H1 (cell line): Measurements from ENCODE around the gene HEATR9. TPM values are rescaled to one million over a fixed set of nuclear protein-coding genes. Genes with fewer than 3 reads are reported as not detected.

Source experiments
- CTCF ChIA-PET: fragments of 300-600 bp; sonication (Branson Sonifier 250); formaldehyde crosslinking; loops from one replicate; lab custom pipeline; 2021; ENCODE audit not compliant: partially characterized antibody; lab: Charles Lee
- POLR2A ChIA-PET: fragments of 300-600 bp; sonication (Branson Sonifier 250); formaldehyde crosslinking; loops from one replicate; lab custom pipeline; 2021; ENCODE audit warnings: inconsistent platforms; ENCODE audit not compliant: partially characterized antibody; lab: Charles Lee
- DNase-seq, 2 experiments: peaks; one replicate each; pipeline versions ENCODE4 v3.0.0 to v3.0.0-alpha.2; 2010 to 2022; ENCODE audit warnings: low spot score in 2 of 2, low read depth in 1 of 2, mixed read lengths in 1 of 2
- FAIRE-seq: peaks from 2 replicates; lab custom pipeline; 2011; peaks lifted over from hg19 to GRCh38; lab: Jason Lieb, UNC
- H2AFZ ChIP-seq: 2 replicates; pipeline ENCODE4 v1.8.1; 2012; ENCODE audit warnings: low read length, inconsistent platforms
- H2AK5ac ChIP-seq: 2 replicates; pipeline ENCODE4 v1.6.1; 2013; ENCODE audit warnings: low read depth, low read length
- H2BK120ac ChIP-seq: replicated peaks from 2 replicates; pipeline ENCODE3; 2013; ENCODE audit warnings: low read depth, low read length, inconsistent platforms
- H2BK12ac ChIP-seq: 2 replicates; pipeline ENCODE4 v1.6.1; 2013; ENCODE audit warnings: low read depth, low read length
- H2BK15ac ChIP-seq: 2 replicates; pipeline ENCODE4 v1.6.1; 2013; ENCODE audit warnings: low read length
- H2BK20ac ChIP-seq: 2 replicates; pipeline ENCODE4 v1.6.1; 2013; ENCODE audit warnings: low read length
- H2BK5ac ChIP-seq: 2 replicates; pipeline ENCODE4 v1.6.1; 2013; ENCODE audit warnings: low read depth, low read length
- H3K14ac ChIP-seq: 2 replicates; pipeline ENCODE4 v1.6.1; 2013; ENCODE audit warnings: inconsistent platforms; ENCODE audit not compliant: insufficient read length
- H3K18ac ChIP-seq: 2 replicates; pipeline ENCODE4 v1.6.1; 2013; ENCODE audit warnings: low read length; ENCODE audit errors: extremely low read depth
- H3K23ac ChIP-seq: 2 replicates; pipeline ENCODE4 v1.6.1; 2013; ENCODE audit warnings: inconsistent platforms; ENCODE audit not compliant: insufficient read length
- H3K23me2 ChIP-seq: 2 replicates; pipeline ENCODE4 v1.6.1; 2013; ENCODE audit warnings: low read depth, low read length
- H3K27ac ChIP-seq: 2 replicates; pipeline ENCODE4 v1.6.1; 2011; ENCODE audit warnings: low read depth, low read length, inconsistent platforms
- H3K27me3 ChIP-seq, 4 experiments: replicated peaks in 1 of 4; 1 replicate in 1 of 4; 2 replicates in 3 of 4; pipeline versions ENCODE4 v1.6.1 to v1.8.1; 2011 to 2013; ENCODE audit warnings: low read length in 3 of 4, mild to moderate bottlenecking in 3 of 4, inconsistent platforms in 2 of 4, mixed read lengths in 2 of 4, moderate library complexity in 1 of 4; ENCODE audit not compliant: control insufficient read depth in 3 of 4, insufficient read depth in 3 of 4; ENCODE audit errors: extremely low read depth in 1 of 4
- H3K36me3 ChIP-seq, 4 experiments: 2 replicates each; pipeline versions ENCODE4 v1.6.1 to v1.8.1; 2011 to 2013; ENCODE audit warnings: mild to moderate bottlenecking in 4 of 4, low read length in 3 of 4, moderate library complexity in 2 of 4, control low read depth in 1 of 4, inconsistent platforms in 1 of 4; ENCODE audit not compliant: insufficient read depth in 4 of 4, control insufficient read depth in 2 of 4
- H3K4ac ChIP-seq: replicated peaks from 2 replicates; pipeline ENCODE3; 2013; ENCODE audit warnings: low read length, low read depth, mixed read lengths, inconsistent platforms; ENCODE audit not compliant: insufficient read length
- H3K4me1 ChIP-seq, 4 experiments: replicated peaks in 1 of 4; 1 replicate in 1 of 4; 2 replicates in 3 of 4; pipeline versions ENCODE4 v1.6.1 to v1.8.1; 2011 to 2013; ENCODE audit warnings: low read length in 3 of 4, inconsistent platforms in 2 of 4, mixed read lengths in 1 of 4; ENCODE audit not compliant: insufficient read depth in 4 of 4, control insufficient read depth in 3 of 4
- H3K4me2 ChIP-seq, 2 experiments: 2 replicates each; pipeline versions ENCODE4 v1.6.1 to v1.8.1; 2011 to 2013; ENCODE audit warnings: low read depth in 2 of 2, low read length in 2 of 2, control low read depth in 1 of 2, inconsistent platforms in 1 of 2, mild to moderate bottlenecking in 1 of 2; ENCODE audit not compliant: insufficient read depth in 1 of 2
- H3K4me3 ChIP-seq, 4 experiments: fragments of 200-600, 300-600 bp in 1 of 4; sonication (generic), shearing (Covaris generic), sonication (Bioruptor Twin) in 1 of 4; 2 replicates each; pipeline versions ENCODE4 v1.5.1 to v1.8.1; 2011 to 2016; ENCODE audit warnings: low read length in 4 of 4, low read depth in 3 of 4, control low read depth in 2 of 4, inconsistent platforms in 2 of 4, mild to moderate bottlenecking in 2 of 4, mixed read lengths in 1 of 4, moderate library complexity in 1 of 4; ENCODE audit not compliant: insufficient read depth in 2 of 4; ENCODE audit errors: extremely low read depth in 1 of 4
- H3K56ac ChIP-seq: replicated peaks from 2 replicates; pipeline ENCODE3; 2013; ENCODE audit warnings: low read depth, mild to moderate bottlenecking, mixed read lengths, low read length, inconsistent platforms; ENCODE audit not compliant: insufficient read length
- H3K79me1 ChIP-seq: 2 replicates; pipeline ENCODE4 v1.6.1; 2013; ENCODE audit warnings: low read depth, low read length, control low read depth
- H3K79me2 ChIP-seq, 2 experiments: 2 replicates each; pipeline versions ENCODE4 v1.6.1 to v1.8.1; 2012 to 2013; ENCODE audit warnings: low read length in 2 of 2, mild to moderate bottlenecking in 2 of 2, inconsistent platforms in 1 of 2; ENCODE audit not compliant: insufficient read depth in 2 of 2, control insufficient read depth in 1 of 2
- H3K9ac ChIP-seq, 4 experiments: replicated peaks in 1 of 4; 1 replicate in 1 of 4; 2 replicates in 3 of 4; pipeline versions ENCODE4 v1.6.1 to v1.8.1; 2011 to 2013; ENCODE audit warnings: low read depth in 3 of 4, low read length in 3 of 4, control low read depth in 2 of 4, mild to moderate bottlenecking in 2 of 4, moderate library complexity in 2 of 4, inconsistent platforms in 1 of 4; ENCODE audit errors: extremely low read depth in 1 of 4
- H3K9me3 ChIP-seq, 2 experiments: 2 replicates each; pipeline versions ENCODE4 v1.6.1 to v1.8.1; 2012 to 2013; ENCODE audit warnings: mild to moderate bottlenecking in 2 of 2, moderate library complexity in 2 of 2, control low read depth in 1 of 2, inconsistent platforms in 1 of 2, low read depth in 1 of 2, low read length in 1 of 2, mixed read lengths in 1 of 2; ENCODE audit not compliant: insufficient read depth in 2 of 2
- H4K20me1 ChIP-seq, 2 experiments: replicated peaks in 1 of 2; 2 replicates each; pipeline versions ENCODE3 to v1.8.1; 2011 to 2013; ENCODE audit warnings: inconsistent platforms in 2 of 2, low read length in 2 of 2, mild to moderate bottlenecking in 1 of 2; ENCODE audit not compliant: insufficient read depth in 2 of 2, control insufficient read depth in 1 of 2
- H4K5ac ChIP-seq: 2 replicates; pipeline ENCODE4 v1.6.1; 2013; ENCODE audit warnings: low read length, low read depth, mixed read lengths, inconsistent platforms; ENCODE audit not compliant: insufficient read length
- H4K8ac ChIP-seq: 2 replicates; pipeline ENCODE4 v1.8.0; 2013; ENCODE audit warnings: mild to moderate bottlenecking, moderate library complexity, low read length, inconsistent platforms; ENCODE audit not compliant: insufficient read depth; ENCODE audit errors: extremely low read depth
- H4K91ac ChIP-seq: replicated peaks from 2 replicates; pipeline ENCODE3; 2013; ENCODE audit warnings: low read length, mixed read lengths, inconsistent platforms; ENCODE audit not compliant: insufficient read length
- EZH2 ChIP-seq: fragments of 200-600 bp; sonication (generic); IDR thresholded peaks from 2 replicates; pipeline ENCODE4 v1.7.1; 2012; ENCODE audit warnings: low read depth, mild to moderate bottlenecking, moderate library complexity, low read length, inconsistent platforms; ENCODE audit not compliant: severe bottlenecking
- NRF1 ChIP-seq: IDR thresholded peaks from 2 replicates; pipeline ENCODE4 v1.6.1; 2011; ENCODE audit warnings: mild to moderate bottlenecking, low read depth, low read length, improper control_type of control experiment
- PHF8 ChIP-seq: fragments of 200-600 bp; sonication (generic); conservative IDR thresholded peaks from 2 replicates; pipeline ENCODE4 v1.7.1; 2012; ENCODE audit warnings: low read depth, mild to moderate bottlenecking, inconsistent platforms, low read length, moderate library complexity
- POLR2AphosphoS5 ChIP-seq: IDR thresholded peaks from 2 replicates; pipeline ENCODE4 v1.6.1; 2011; ENCODE audit warnings: low read depth, low read length
- WGBS, 2 experiments: shearing (Covaris generic) in 1 of 2; methylation state at CpG; one replicate each; pipeline versions ENCODE4 v1.1.6 to v1.1.7; 2013 to 2015; ENCODE audit warnings: low lambda C conversion rate in 2 of 2, mixed read lengths in 2 of 2, inconsistent platforms in 1 of 2, low coverage in 1 of 2, missing lambda C conversion rate in 1 of 2; ENCODE audit not compliant: insufficient replicate concordance in 2 of 2, insufficient coverage in 1 of 2, insufficient read length in 1 of 2; ENCODE audit errors: extremely low coverage in 1 of 2, missing lambda C conversion rate in 1 of 2; 5-methylcytosine and 5-hydroxymethylcytosine counted together
- polyA plus RNA-seq, 7 experiments: library from polyadenylated mRNA; depleted of rRNA in 3 of 7; stranded (reverse) in 5 of 7; unstranded in 2 of 7; fragments of >200 nt in 5 of 7; fragments of 200-250 nt in 2 of 7; gene quantifications; 1 replicate in 5 of 7; 2 replicates in 1 of 7; 4 replicates in 1 of 7; pipeline versions ENCODE4 v1.2.1 to v1.2.3, GENCODE V29; 2011 to 2013; ENCODE audit warnings: missing spikeins in 2 of 7, mixed read lengths in 2 of 7
- total RNA-seq: library from RNA; stranded (reverse); fragmentation: NEBNext Ultra II Directional; extraction: Animal tissue kit (Norgen Biotek cat#: 25700); gene quantifications from 2 replicates; pipeline ENCODE4 v1.2.1, GENCODE V29; 2021

Gene HEATR9
- total and polyA plus RNA-seq, 2 of the 8 experiments (the other 6 are each of a cell fraction or from before 2014, with no cell fraction given) = not detected

GRCh38 chr17:35811759-35812158, 56.9 kb downstream of the HEATR9 start:
- Histone ChIP-seq H3K56ac (no peak overlapping the region), H3K4ac (no peak overlapping the region), H3K27ac (no peak overlapping the region), H4K20me1 (peaks cover 13 to 21% of the 10 kb centered on the region in 2 experiments), H3K27me3 (no peaks in the 10 kb centered on the region), H4K5ac (no peak overlapping the region), H3K9me3 (no peaks in the 10 kb centered on the region), H3K23ac (no peak overlapping the region), H2BK120ac (no peak overlapping the region), H3K23me2 (peaks cover 13% of the 10 kb centered on the region), H3K4me2 (no peak overlapping the region; a peak in 1 of 4 replicates), H2BK20ac (no peak overlapping the region), H2BK5ac (no peak overlapping the region), H3K36me3 (peaks cover 0 to 15% (median 3%) of the 10 kb centered on the region in 4 experiments; a peak in 3 of 8 replicates), H3K4me1 (peaks cover 0 to 10% (median 0%) of the 10 kb centered on the region in 4 experiments; a peak in 3 of 7 replicates), H3K18ac (no peak overlapping the region), H3K4me3 (peak overlapping the region in 1 of 4 experiments; percentile 92; a peak in 1 of 8 replicates), H4K91ac (no peak overlapping the region), H2AFZ (no peak overlapping the region), H4K8ac (no peak overlapping the region), H2BK12ac (no peak overlapping the region), H3K14ac (no peak overlapping the region), H3K79me1 (no peaks in the 10 kb centered on the region), H3K79me2 (peaks cover 31 to 74% of the 10 kb centered on the region in 2 experiments), H3K9ac (no peak overlapping the region), H2AK5ac (no peak overlapping the region), H2BK15ac (no peak overlapping the region)
- DNase-seq (no peak), FAIRE-seq (no peak)
- TF ChIP-seq POLR2AphosphoS5 (0 out of 2 replicates have a peak, but pooled peaks have one; percentile 38), NRF1 (no peak), PHF8 (no peak), EZH2 (no peak)
- CTCF ChIA-PET = interaction anchor here (1.1 to 6.6 kb wide), 2 partner anchors 45 to 65 kb away, joined by 5 to 107 read pairs; no protein-coding TSS in a partner anchor
- POLR2A ChIA-PET = interaction anchor here (1.9 to 5.8 kb wide), 3 partner anchors 17 to 54 kb away, joined by 6 to 50 read pairs (median 9); partner anchors contain the start of gene MMP28
- 89% methylated on average over 6 of the region's 6 CpGs; no CpG with 5 or more reads in 1 of the 2 experiments for WGBS, 2 experiments
